HepG2 (cell line): ENCODE measurements around the gene WDR73. TPM values are rescaled to one million over a fixed set of nuclear protein-coding genes. Genes with fewer than 3 reads are reported as not detected.

Experiments
- ARID2 ChIP-seq: sonication (generic); formaldehyde crosslinking; IDR thresholded peaks from 2 replicates; pipeline ENCODE4 v1.8.1; 2022; ENCODE audit warnings: mild to moderate bottlenecking, missing genetic modification reagents, borderline replicate concordance
- CHD4 ChIP-seq: fragments of 200-600 bp; sonication (generic); IDR thresholded peaks from 2 replicates; pipeline ENCODE4 v1.7.0; 2017; ENCODE audit warnings: mild to moderate bottlenecking, low read length, borderline replicate concordance
- FOXC1 ChIP-seq: sonication (generic); formaldehyde crosslinking; IDR thresholded peaks from 2 replicates; pipeline ENCODE4 v1.8.0; 2022; ENCODE audit warnings: mild to moderate bottlenecking, missing genetic modification reagents, borderline replicate concordance
- FOXO1 ChIP-seq: sonication (generic); formaldehyde crosslinking; IDR thresholded peaks from 2 replicates; pipeline ENCODE4 v1.4.0; 2020; ENCODE audit warnings: missing genetic modification reagents
- HBP1 ChIP-seq: IDR thresholded peaks from 2 replicates; pipeline ENCODE4 v1.6.1; 2016; ENCODE audit warnings: low read depth, control low read depth
- KLF15 ChIP-seq: sonication (generic); formaldehyde crosslinking; IDR thresholded peaks from 2 replicates; pipeline ENCODE4 v1.8.1; 2023; ENCODE audit warnings: borderline replicate concordance, mild to moderate bottlenecking, inconsistent platforms, missing genetic modification reagents, mixed read lengths
- MATR3 ChIP-seq: sonication (generic); formaldehyde crosslinking; IDR thresholded peaks from 2 replicates; pipeline ENCODE4 v1.4.0; 2020; ENCODE audit warnings: missing genetic modification reagents
- MAZ ChIP-seq, 2 experiments: sonication (generic) in 1 of 2; formaldehyde crosslinking in 1 of 2; IDR thresholded peaks; 2 replicates each; pipeline versions ENCODE4 v1.5.0 to v1.6.1; 2012 to 2020; ENCODE audit warnings: low read depth in 2 of 2, mild to moderate bottlenecking in 2 of 2, borderline replicate concordance in 1 of 2, improper control_type of control experiment in 1 of 2, low read length in 1 of 2, missing genetic modification reagents in 1 of 2, moderate library complexity in 1 of 2
- MYNN ChIP-seq: sonication (generic); formaldehyde crosslinking; IDR thresholded peaks from 2 replicates; pipeline ENCODE4 v1.4.0; 2020; ENCODE audit warnings: mild to moderate bottlenecking, low read depth, missing genetic modification reagents
- NFE2L1 ChIP-seq: sonication (generic); formaldehyde crosslinking; IDR thresholded peaks from 2 replicates; pipeline ENCODE4 v1.4.0; 2020; ENCODE audit warnings: missing genetic modification reagents, mild to moderate bottlenecking, borderline replicate concordance
- NR2C2 ChIP-seq: sonication (generic); formaldehyde crosslinking; IDR thresholded peaks from 2 replicates; pipeline ENCODE4 v1.4.0; 2020; ENCODE audit warnings: missing genetic modification reagents, mild to moderate bottlenecking, moderate library complexity, borderline replicate concordance
- SOX13 ChIP-seq, 3 experiments: fragments of 450-650 bp in 1 of 3; sonication (generic) in 1 of 3; formaldehyde crosslinking in 1 of 3; IDR thresholded peaks in 2 of 3; conservative IDR thresholded peaks in 1 of 3; 2 replicates each; pipeline versions ENCODE4 v1.5.0 to v1.6.1; 2016 to 2020; ENCODE audit warnings: antibody characterized with exemption in 1 of 3, mild to moderate bottlenecking in 1 of 3, missing compliant biosample characterization in 1 of 3, missing genetic modification reagents in 1 of 3, moderate library complexity in 1 of 3
- SP4 ChIP-seq: sonication (generic); formaldehyde crosslinking; IDR thresholded peaks from 2 replicates; pipeline ENCODE4 v1.8.1; 2023; ENCODE audit warnings: mild to moderate bottlenecking, missing genetic modification reagents
- THAP7 ChIP-seq: sonication (generic); formaldehyde crosslinking; IDR thresholded peaks from 2 replicates; pipeline ENCODE4 v1.8.1; 2023; ENCODE audit warnings: mild to moderate bottlenecking, missing genetic modification reagents
- YY1 ChIP-seq: IDR thresholded peaks from 2 replicates; pipeline ENCODE4 v1.6.1; 2011; ENCODE audit warnings: low read length, low read depth, moderate library complexity, mild to moderate bottlenecking; ENCODE audit not compliant: insufficient read depth, insufficient replicate concordance
- ZBTB25 ChIP-seq: IDR thresholded peaks from 2 replicates; pipeline ENCODE4 v1.6.1; 2018; ENCODE audit warnings: missing genetic modification reagents
- ZFY ChIP-seq: sonication (generic); formaldehyde crosslinking; IDR thresholded peaks from 2 replicates; pipeline ENCODE4 v1.4.0; 2020; ENCODE audit warnings: missing genetic modification reagents
- ZNF136 ChIP-seq: sonication (generic); formaldehyde crosslinking; IDR thresholded peaks from 2 replicates; pipeline ENCODE4 v1.8.1; 2022; ENCODE audit warnings: low read depth, mild to moderate bottlenecking, moderate library complexity, missing genetic modification reagents
- ZNF160 ChIP-seq: sonication (generic); formaldehyde crosslinking; IDR thresholded peaks from 2 replicates; pipeline ENCODE4 v1.8.0; 2022; ENCODE audit warnings: mild to moderate bottlenecking, inconsistent platforms, missing genetic modification reagents
- ZNF549 ChIP-seq: sonication (generic); formaldehyde crosslinking; IDR thresholded peaks from 2 replicates; pipeline ENCODE4 v1.5.0; 2020; ENCODE audit warnings: missing genetic modification reagents
- ZNF652 ChIP-seq: IDR thresholded peaks from 2 replicates; pipeline ENCODE4 v1.6.1; 2016; ENCODE audit warnings: low read depth, borderline replicate concordance
- ZNF737 ChIP-seq: sonication (generic); formaldehyde crosslinking; IDR thresholded peaks from 2 replicates; pipeline ENCODE4 v1.5.0; 2020; ENCODE audit warnings: missing genetic modification reagents, mild to moderate bottlenecking, borderline replicate concordance
- ZNF788 ChIP-seq: sonication (generic); formaldehyde crosslinking; IDR thresholded peaks from 2 replicates; pipeline ENCODE4 v1.5.0; 2020; ENCODE audit warnings: mild to moderate bottlenecking, missing genetic modification reagents, borderline replicate concordance
- polyA plus RNA-seq, 8 experiments: library from polyadenylated mRNA; depleted of rRNA in 3 of 8; stranded (reverse) in 7 of 8; unstranded in 1 of 8; fragments of >200 nt; fragmentation: Illumina TruSeq in 4 of 8; extraction: Trizol in 4 of 8; gene quantifications; 2 replicates each; pipeline versions ENCODE4 v1.2.1 to v1.2.3, GENCODE V29; 2011 to 2016; ENCODE audit warnings: low read depth in 4 of 8, missing spikeins in 1 of 8, mixed read lengths in 1 of 8; ENCODE audit not compliant: insufficient read depth in 1 of 8
- total RNA-seq, 5 experiments: library from RNA; depleted of rRNA; stranded (reverse); fragments of >200 nt; fragmentation: Illumina TruSeq; extraction: Trizol; gene quantifications; 2 replicates each; pipeline ENCODE4 v1.2.3, GENCODE V29; 2016; ENCODE audit warnings: low read depth in 1 of 5
- TF ChIP-seq, protein P1 (sequence below): sonication (generic); formaldehyde crosslinking; IDR thresholded peaks from 2 replicates; pipeline ENCODE4 v1.5.0; 2020; ENCODE audit warnings: missing genetic modification reagents, mild to moderate bottlenecking, borderline replicate concordance

The WDR73 gene
- total and polyA plus RNA-seq, 2 of the 13 experiments (the other 11 are each of a cell fraction or from before 2014, with no cell fraction given): 20.0 to 35.5 TPM

DNA sequence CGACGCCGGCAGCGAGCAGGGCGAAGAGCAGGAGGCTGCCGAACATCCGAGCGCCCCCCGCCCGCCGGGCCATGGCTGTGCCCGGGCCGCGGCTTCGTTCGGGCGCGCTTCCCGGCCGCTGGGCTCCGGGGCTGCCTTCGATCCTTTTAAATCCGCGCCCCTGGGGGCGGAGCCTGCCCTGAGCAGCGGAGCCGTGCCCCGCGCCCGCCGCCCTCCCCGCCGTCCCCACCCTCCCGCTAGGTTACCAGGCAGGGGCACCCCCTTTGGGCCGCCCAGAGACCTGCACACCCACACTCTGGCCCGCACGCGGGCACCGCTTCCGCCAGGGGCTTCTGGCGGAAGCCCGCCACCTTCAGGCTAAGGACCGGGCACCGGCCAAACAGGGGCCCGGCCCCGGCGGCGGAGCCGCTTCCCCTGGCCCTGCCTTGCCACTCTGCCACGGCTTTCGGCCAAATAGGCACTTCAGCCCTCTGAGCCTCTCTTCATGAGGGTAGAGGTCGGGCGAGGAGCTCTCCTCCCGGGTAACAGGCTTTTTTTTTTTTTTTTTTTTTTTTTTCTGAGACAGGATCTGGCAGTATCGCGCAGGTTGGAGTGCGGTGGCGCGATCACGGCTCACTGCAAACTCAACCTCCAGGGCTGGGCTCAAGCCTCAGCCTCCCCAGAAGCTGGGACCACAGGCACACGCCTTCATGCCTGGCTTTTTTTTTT, 4.2 kb upstream of the WDR73 start, which contains the start of gene NMB (continued):
- TF ChIP-seq ZBTB25 (CRISPR knock-in tag) (no peak), SOX13 (IDR thresholded peaks at IDR 0.05) (no peak), SOX13 (CRISPR knock-in tag; conservative IDR thresholded peaks at IDR 0.05 in 1 of 2, IDR thresholded peaks at IDR 0.05 in 1 of 2) (peak in 1 of 2 experiments; percentile 15; a peak in 1 of 4 replicates), ZNF652 (CRISPR knock-in tag) (no peak), KLF15 (no peak), FOXC1 (no peak), SP4 (CRISPR knock-in tag) (no peak), FOXO1 (CRISPR knock-in tag) (no peak), MAZ (IDR thresholded peaks at IDR 0.05; ENCODE audit: borderline replicate concordance, low read depth, low read length) (peak; percentile 68; the same call in 1 of the 2 replicates), MAZ (CRISPR knock-in tag; IDR thresholded peaks at IDR 0.05; ENCODE audit: low read depth) (peak; percentile 27; the same call in 1 of the 2 replicates), MYNN (CRISPR knock-in tag) (no peak), ZNF788 (CRISPR knock-in tag) (no peak), YY1 (peak; percentile 39), THAP7 (no peak), ZNF160 (no peak), NFE2L1 (CRISPR knock-in tag) (no peak), ZNF549 (CRISPR knock-in tag) (no peak), NR2C2 (0 out of 2 replicates have a peak, but pooled peaks have one; percentile 38), HBP1 (no peak), MATR3 (CRISPR knock-in tag) (no peak), ZNF136 (no peak), ZNF737 (CRISPR knock-in tag) (no peak), ARID2 (CRISPR knock-in tag) (no peak), ZFY (CRISPR knock-in tag) (peak; percentile 49), CHD4 (no peak)
- TF ChIP-seq, protein P1, sequence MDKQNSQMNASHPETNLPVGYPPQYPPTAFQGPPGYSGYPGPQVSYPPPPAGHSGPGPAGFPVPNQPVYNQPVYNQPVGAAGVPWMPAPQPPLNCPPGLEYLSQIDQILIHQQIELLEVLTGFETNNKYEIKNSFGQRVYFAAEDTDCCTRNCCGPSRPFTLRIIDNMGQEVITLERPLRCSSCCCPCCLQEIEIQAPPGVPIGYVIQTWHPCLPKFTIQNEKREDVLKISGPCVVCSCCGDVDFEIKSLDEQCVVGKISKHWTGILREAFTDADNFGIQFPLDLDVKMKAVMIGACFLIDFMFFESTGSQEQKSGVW (CRISPR knock-in tag): no peak
